Measurements from ENCODE around the gene SLC22A25. TPM values are rescaled to one million over a fixed set of nuclear protein-coding genes. Genes with fewer than 3 reads are reported as not detected.
"Not testable (repeated sequence)": the region's sequence is repeated elsewhere in the genome, so short reads cannot be mapped to it uniquely, and the experiment has no call there.

The SLC22A25 gene
- total RNA-seq, 1 donor from 2014 or later: not detected

- H3K36me3 Mint-ChIP-seq: no peaks in the 10 kb centered on the region
- peaks cover 4% of the 10 kb centered on the region for H3K4me1 Mint-ChIP-seq
- no peak for DNase-seq (ENCODE audit: low spot score in 2 of 2, unreplicated experiment in 2 of 2)
- H3K4me3 Mint-ChIP-seq: no peak overlapping the region
- TF ChIP-seq, protein P1, sequence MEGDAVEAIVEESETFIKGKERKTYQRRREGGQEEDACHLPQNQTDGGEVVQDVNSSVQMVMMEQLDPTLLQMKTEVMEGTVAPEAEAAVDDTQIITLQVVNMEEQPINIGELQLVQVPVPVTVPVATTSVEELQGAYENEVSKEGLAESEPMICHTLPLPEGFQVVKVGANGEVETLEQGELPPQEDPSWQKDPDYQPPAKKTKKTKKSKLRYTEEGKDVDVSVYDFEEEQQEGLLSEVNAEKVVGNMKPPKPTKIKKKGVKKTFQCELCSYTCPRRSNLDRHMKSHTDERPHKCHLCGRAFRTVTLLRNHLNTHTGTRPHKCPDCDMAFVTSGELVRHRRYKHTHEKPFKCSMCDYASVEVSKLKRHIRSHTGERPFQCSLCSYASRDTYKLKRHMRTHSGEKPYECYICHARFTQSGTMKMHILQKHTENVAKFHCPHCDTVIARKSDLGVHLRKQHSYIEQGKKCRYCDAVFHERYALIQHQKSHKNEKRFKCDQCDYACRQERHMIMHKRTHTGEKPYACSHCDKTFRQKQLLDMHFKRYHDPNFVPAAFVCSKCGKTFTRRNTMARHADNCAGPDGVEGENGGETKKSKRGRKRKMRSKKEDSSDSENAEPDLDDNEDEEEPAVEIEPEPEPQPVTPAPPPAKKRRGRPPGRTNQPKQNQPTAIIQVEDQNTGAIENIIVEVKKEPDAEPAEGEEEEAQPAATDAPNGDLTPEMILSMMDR (IDR thresholded peaks at IDR 0.05; ENCODE audit: unreplicated experiment): no peak
- H3K27ac Mint-ChIP-seq: no peak overlapping the region
- H3K27me3 Mint-ChIP-seq (ENCODE audit: low read depth): peaks cover 19% of the 10 kb centered on the region
- H3K9me3 Mint-ChIP-seq: peaks cover 16% of the 10 kb centered on the region
These were observed 3.3 kb downstream of the SLC22A25 start for GRCh38 chr11:63240098-63240497.

- TF ChIP-seq, protein P1 (IDR thresholded peaks at IDR 0.05; ENCODE audit: unreplicated experiment): no peak
- H3K4me1 Mint-ChIP-seq: peaks cover 4% of the 10 kb centered on the region
- H3K27me3 Mint-ChIP-seq (ENCODE audit: low read depth): peaks cover 15% of the 10 kb centered on the region
- peaks cover 20% of the 10 kb centered on the region for H3K9me3 Mint-ChIP-seq
- H3K4me3 Mint-ChIP-seq: no peak overlapping the region
- no peak overlapping the region for H3K27ac Mint-ChIP-seq
- no peaks in the 10 kb centered on the region for H3K36me3 Mint-ChIP-seq
- no peak for DNase-seq (ENCODE audit: low spot score in 2 of 2, unreplicated experiment in 2 of 2)
These were observed 4.1 kb downstream of the SLC22A25 start for GRCh38 chr11:63239254-63239653.

DNA sequence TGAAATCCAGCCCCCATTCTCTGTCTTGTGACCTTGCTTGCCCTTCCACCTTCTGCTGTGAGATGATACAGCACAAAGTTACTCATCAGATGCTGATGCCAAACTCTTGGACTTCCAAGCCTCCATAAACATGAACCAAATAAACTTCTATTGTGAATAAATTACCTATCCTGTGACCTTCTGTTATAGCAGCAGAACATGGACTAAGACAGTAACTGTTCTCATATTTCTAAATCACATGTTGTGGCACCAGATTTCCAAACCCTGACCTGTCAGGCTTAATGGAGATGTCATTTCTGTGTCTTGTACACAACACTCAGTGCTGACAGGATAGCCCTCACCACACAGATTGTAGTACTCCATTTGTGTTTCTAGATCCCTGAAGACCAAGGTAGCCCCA lies 6.0 kb downstream of the SLC22A25 start:
- Mint-ChIP-seq H3K36me3 (no peaks in the 10 kb centered on the region), H3K9me3 (peaks cover 22% of the 10 kb centered on the region), H3K27ac (no peak overlapping the region), H3K27me3 (ENCODE audit: low read depth) (no peaks in the 10 kb centered on the region), H3K4me3 (no peak overlapping the region), H3K4me1 (peaks cover 4% of the 10 kb centered on the region)
- no peak for DNase-seq (ENCODE audit: low spot score in 2 of 2, unreplicated experiment in 2 of 2)
- TF ChIP-seq, protein P1 (IDR thresholded peaks at IDR 0.05; ENCODE audit: unreplicated experiment): no peak

DNA sequence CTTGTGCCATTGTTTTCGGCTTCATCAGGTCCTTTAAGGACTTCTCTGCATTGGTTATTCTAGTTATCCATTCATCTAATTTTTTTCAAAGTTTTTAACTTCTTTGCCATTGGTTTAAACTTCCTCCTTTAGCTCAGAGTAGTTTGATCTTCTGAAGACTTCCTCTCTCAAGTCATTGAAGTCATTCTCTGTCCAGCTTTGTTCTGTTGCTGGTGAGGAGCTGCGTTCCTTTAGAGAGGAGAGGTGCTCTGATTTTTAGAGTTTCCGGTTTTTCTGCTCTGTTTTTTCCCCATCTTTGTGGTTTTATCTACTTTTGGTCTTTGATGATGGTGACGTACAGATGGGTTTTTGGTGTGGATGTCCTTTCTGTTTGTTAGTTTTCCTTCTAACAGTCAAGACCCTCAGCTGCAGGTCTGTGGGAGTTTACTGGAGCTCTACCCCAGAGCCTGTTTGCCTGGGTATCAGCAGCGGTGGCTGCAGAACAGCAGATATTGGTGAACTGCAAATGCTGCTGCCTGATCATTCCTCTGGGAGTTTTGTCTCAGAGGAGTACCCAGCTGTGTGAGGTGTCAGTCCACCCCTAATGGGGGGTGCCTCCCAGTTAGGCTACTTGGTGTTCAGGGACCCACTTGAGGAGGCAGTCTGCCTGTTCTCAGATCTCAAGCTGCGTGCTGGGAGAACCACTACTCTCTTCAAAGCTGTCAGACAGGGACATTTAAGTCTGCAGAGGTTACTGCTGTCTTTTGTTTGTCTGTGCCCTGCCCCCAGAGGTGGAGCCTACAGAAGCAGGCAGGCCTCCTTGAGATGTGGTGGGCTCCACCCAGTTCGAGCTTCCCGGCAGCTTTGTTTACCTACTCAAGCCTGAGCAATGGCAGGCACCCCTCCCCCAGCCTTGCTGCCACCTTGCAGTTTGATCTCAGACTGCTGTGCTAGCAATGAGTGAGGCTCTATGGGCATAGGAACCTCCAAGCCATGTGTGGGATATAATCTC lies 7.6 kb downstream of the SLC22A25 start:
- H3K4me1 Mint-ChIP-seq; H3K4me3 Mint-ChIP-seq; H3K36me3 Mint-ChIP-seq; DNase-seq (ENCODE audit: low spot score in 2 of 2, unreplicated experiment in 2 of 2); H3K27me3 Mint-ChIP-seq (ENCODE audit: low read depth); H3K27ac Mint-ChIP-seq: not testable (repeated sequence)
- H3K9me3 Mint-ChIP-seq: peaks cover 31% of the 10 kb centered on the region

- no peak overlapping the region for H3K27ac Mint-ChIP-seq
- no peaks in the 10 kb centered on the region for H3K36me3 Mint-ChIP-seq
These were observed 13.6 kb downstream of the SLC22A25 start for GRCh38 chr11:63229815-63230214.

More at GRCh38 chr11:63229815-63230214, 13.6 kb downstream of the SLC22A25 start:
- Mint-ChIP-seq H3K27me3 (ENCODE audit: low read depth) (peaks cover 7% of the 10 kb centered on the region), H3K9me3 (peaks cover 12% of the 10 kb centered on the region), H3K4me3 (no peak overlapping the region), H3K4me1 (no peaks in the 10 kb centered on the region)
- no peak for DNase-seq (ENCODE audit: low spot score in 2 of 2, unreplicated experiment in 2 of 2)
- TF ChIP-seq, protein P1 (IDR thresholded peaks at IDR 0.05; ENCODE audit: unreplicated experiment): no peak

All from mesothelial cell of epicardium (in vitro differentiated cells).